Esophagus muscularis mucosa (tissue), 4 donors: Measurements from ENCODE around the gene ARHGAP6. TPM values are rescaled to one million over a fixed set of nuclear protein-coding genes. Genes with fewer than 3 reads are reported as not detected.
A peak's percentile ranks its signal among the peaks of the same experiment; 100 is the strongest.

Source experiments
- DNase-seq: peaks from one replicate; pipeline ENCODE4 v3.0.0-alpha.2; 2017; ENCODE audit errors: extremely low spot score
- H3K27ac ChIP-seq, 4 donors: fragments of 200-600 bp; sonication (generic); replicated peaks in 1 of 4; 1 replicate in 3 of 4; 2 replicates in 1 of 4; pipeline ENCODE4 v1.5.1; 2016 to 2019; ENCODE audit warnings: mild to moderate bottlenecking in 1 of 4
- H3K27me3 ChIP-seq, 4 donors: fragments of 200-600 bp; sonication (generic); one replicate each; pipeline versions ENCODE4 v1.5.1 to v1.6.0; 2016 to 2019
- H3K36me3 ChIP-seq, 4 donors: fragments of 200-600 bp; sonication (generic); one replicate each; pipeline ENCODE4 v1.5.1; 2016 to 2019
- H3K4me1 ChIP-seq, 4 donors: fragments of 200-600 bp; sonication (generic); one replicate each; pipeline ENCODE4 v1.5.1; 2016 to 2019
- H3K4me3 ChIP-seq, 4 donors: fragments of 200-600 bp; sonication (generic); 1 replicate in 2 of 4; 2 replicates in 2 of 4; pipeline ENCODE4 v1.5.1; 2016 to 2019; ENCODE audit warnings: mild to moderate bottlenecking in 4 of 4, moderate library complexity in 1 of 4
- H3K9me3 ChIP-seq, 4 donors: fragments of 200-600 bp; sonication (generic); 1 replicate in 3 of 4; 2 replicates in 1 of 4; pipeline ENCODE4 v1.5.1; 2016 to 2019
- CTCF ChIP-seq, 3 experiments: fragments of 200-600 bp in 2 of 3; fragments of 450-650 bp in 1 of 3; sonication (generic) in 2 of 3; IDR thresholded peaks; one replicate each; pipeline ENCODE4 v1.5.1; 2017 to 2019; ENCODE audit warnings: antibody characterized with exemption in 3 of 3, mild to moderate bottlenecking in 2 of 3, moderate library complexity in 1 of 3
- EP300 ChIP-seq: sonication (generic); formaldehyde crosslinking; IDR thresholded peaks from one replicate; pipeline ENCODE4 v1.6.1; 2017; ENCODE audit warnings: antibody characterized with exemption
- POLR2A ChIP-seq: fragments of 450-650 bp; IDR thresholded peaks from one replicate; pipeline ENCODE4 v1.6.1; 2017; ENCODE audit warnings: antibody characterized with exemption, moderate library complexity, mild to moderate bottlenecking, low read depth
- POLR2AphosphoS5 ChIP-seq, 2 donors: sonication (generic); formaldehyde crosslinking; IDR thresholded peaks; one replicate each; pipeline ENCODE4 v1.6.1; 2017; ENCODE audit warnings: antibody characterized with exemption in 2 of 2
- WGBS: methylation state at CpG from one replicate; pipeline ENCODE4 v1.1.5; 2018; 5-methylcytosine and 5-hydroxymethylcytosine counted together
- intact Hi-C: fragments of 100-400 bp; cut with DNase I; formaldehyde crosslinking; loops from one replicate; pipeline ENCODE4 v1.15.1; 2023
- total RNA-seq, 4 donors: library from RNA; depleted of rRNA; stranded (reverse); fragments of >200 nt; gene quantifications; one replicate each; pipeline versions ENCODE4 v1.1.0 to v1.2.1, GENCODE V29; 2016

The ARHGAP6 gene
- total RNA-seq, 4 donors from 2014 or later, result 25.2 to 44.8 (median 30.6) TPM

- peaks cover 0 to 23% (median 6%) of the 10 kb centered on the region in 4 donors for H3K4me1 ChIP-seq
- 76% methylated on average over 7 of the region's 7 CpGs for WGBS
- no peaks in the 10 kb centered on the region for H3K9me3 ChIP-seq
- intact Hi-C loops, result no loop called here
- H3K27ac ChIP-seq, result no peak overlapping the region
- no peak for TF ChIP-seq CTCF (IDR thresholded peaks at IDR 0.05)
- no peak for DNase-seq
- H3K27me3 ChIP-seq, result no peaks in the 10 kb centered on the region
- no peaks in the 10 kb centered on the region for H3K36me3 ChIP-seq
- no peak overlapping the region for H3K4me3 ChIP-seq
Observed at GRCh38 chrX:11567528-11568220, 98.0 kb downstream of the ARHGAP6 start.

GRCh38 chrX:11566789-11567188 lies 98.9 kb downstream of the ARHGAP6 start:
- Histone ChIP-seq H3K9me3 (no peaks in the 10 kb centered on the region), H3K36me3 (no peaks in the 10 kb centered on the region), H3K27ac (no peak overlapping the region), H3K4me3 (no peak overlapping the region), H3K4me1 (peaks cover 0 to 27% (median 6%) of the 10 kb centered on the region in 4 donors), H3K27me3 (no peaks in the 10 kb centered on the region)
- WGBS, result 95% methylated on average over 2 of the region's 2 CpGs
- intact Hi-C loops, result no loop called here
- DNase-seq, result no peak
- no peak for TF ChIP-seq EP300
- TF ChIP-seq POLR2A, result no peak
- no peak for TF ChIP-seq POLR2AphosphoS5 (IDR thresholded peaks at IDR 0.05)
- TF ChIP-seq CTCF (IDR thresholded peaks at IDR 0.05), result no peak

GRCh38 chrX:11566173-11566572 lies 99.5 kb downstream of the ARHGAP6 start:
- no peak for TF ChIP-seq POLR2A
- no peak for TF ChIP-seq CTCF (IDR thresholded peaks at IDR 0.05)
- no peak for TF ChIP-seq EP300
- TF ChIP-seq POLR2AphosphoS5 (IDR thresholded peaks at IDR 0.05), result no peak
- Histone ChIP-seq H3K36me3 (no peaks in the 10 kb centered on the region), H3K27ac (no peak overlapping the region), H3K9me3 (no peaks in the 10 kb centered on the region), H3K4me1 (peaks cover 0 to 29% (median 6%) of the 10 kb centered on the region in 4 donors), H3K27me3 (no peaks in the 10 kb centered on the region), H3K4me3 (no peak overlapping the region)
- DNase-seq, result no peak
- intact Hi-C loops, result no loop called here

GRCh38 chrX:11564546-11564945 lies 101.2 kb downstream of the ARHGAP6 start:
- H3K9me3 ChIP-seq, result no peaks in the 10 kb centered on the region
- peaks cover 0 to 29% (median 6%) of the 10 kb centered on the region in 4 donors for H3K4me1 ChIP-seq
- no peak overlapping the region for H3K4me3 ChIP-seq
- H3K27me3 ChIP-seq, result no peaks in the 10 kb centered on the region
- WGBS, result 63% methylated on average over 1 of the region's 1 CpG
- H3K36me3 ChIP-seq, result no peaks in the 10 kb centered on the region
- no peak overlapping the region for H3K27ac ChIP-seq
- TF ChIP-seq POLR2A (no peak), CTCF (IDR thresholded peaks at IDR 0.05) (no peak), POLR2AphosphoS5 (IDR thresholded peaks at IDR 0.05) (no peak), EP300 (no peak)
- no peak for DNase-seq
- intact Hi-C loops, result no loop called here

GRCh38 chrX:11562570-11562969 lies 103.2 kb downstream of the ARHGAP6 start:
- Histone ChIP-seq H3K4me3 (no peak overlapping the region), H3K9me3 (no peaks in the 10 kb centered on the region), H3K27me3 (no peaks in the 10 kb centered on the region), H3K27ac (peak overlapping the region in 1 of 4 donors; percentile 8), H3K36me3 (no peaks in the 10 kb centered on the region), H3K4me1 (peaks cover 0 to 29% (median 6%) of the 10 kb centered on the region in 4 donors)
- TF ChIP-seq EP300 (no peak), CTCF (IDR thresholded peaks at IDR 0.05) (no peak)
- 60% methylated on average over 2 of the region's 2 CpGs for WGBS
- no peak for DNase-seq
- intact Hi-C loops, result no loop called here
